ENCODE data around the gene ARMC8. TPM values are rescaled to one million over a fixed set of nuclear protein-coding genes. Genes with fewer than 3 reads are reported as not detected.

The ARMC8 gene, protein sequence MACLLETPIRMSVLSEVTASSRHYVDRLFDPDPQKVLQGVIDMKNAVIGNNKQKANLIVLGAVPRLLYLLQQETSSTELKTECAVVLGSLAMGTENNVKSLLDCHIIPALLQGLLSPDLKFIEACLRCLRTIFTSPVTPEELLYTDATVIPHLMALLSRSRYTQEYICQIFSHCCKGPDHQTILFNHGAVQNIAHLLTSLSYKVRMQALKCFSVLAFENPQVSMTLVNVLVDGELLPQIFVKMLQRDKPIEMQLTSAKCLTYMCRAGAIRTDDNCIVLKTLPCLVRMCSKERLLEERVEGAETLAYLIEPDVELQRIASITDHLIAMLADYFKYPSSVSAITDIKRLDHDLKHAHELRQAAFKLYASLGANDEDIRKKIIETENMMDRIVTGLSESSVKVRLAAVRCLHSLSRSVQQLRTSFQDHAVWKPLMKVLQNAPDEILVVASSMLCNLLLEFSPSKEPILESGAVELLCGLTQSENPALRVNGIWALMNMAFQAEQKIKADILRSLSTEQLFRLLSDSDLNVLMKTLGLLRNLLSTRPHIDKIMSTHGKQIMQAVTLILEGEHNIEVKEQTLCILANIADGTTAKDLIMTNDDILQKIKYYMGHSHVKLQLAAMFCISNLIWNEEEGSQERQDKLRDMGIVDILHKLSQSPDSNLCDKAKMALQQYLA
- 50.2 and 51.6 TPM in 2 replicates for total RNA-seq

GRCh38 chr3:138187296-138188012 lies at the start of gene ARMC8:
ARMC8 (plus strand) TSS chr3:138187301; CDS start chr3:138187555, 254 bp downstream.

DNA sequence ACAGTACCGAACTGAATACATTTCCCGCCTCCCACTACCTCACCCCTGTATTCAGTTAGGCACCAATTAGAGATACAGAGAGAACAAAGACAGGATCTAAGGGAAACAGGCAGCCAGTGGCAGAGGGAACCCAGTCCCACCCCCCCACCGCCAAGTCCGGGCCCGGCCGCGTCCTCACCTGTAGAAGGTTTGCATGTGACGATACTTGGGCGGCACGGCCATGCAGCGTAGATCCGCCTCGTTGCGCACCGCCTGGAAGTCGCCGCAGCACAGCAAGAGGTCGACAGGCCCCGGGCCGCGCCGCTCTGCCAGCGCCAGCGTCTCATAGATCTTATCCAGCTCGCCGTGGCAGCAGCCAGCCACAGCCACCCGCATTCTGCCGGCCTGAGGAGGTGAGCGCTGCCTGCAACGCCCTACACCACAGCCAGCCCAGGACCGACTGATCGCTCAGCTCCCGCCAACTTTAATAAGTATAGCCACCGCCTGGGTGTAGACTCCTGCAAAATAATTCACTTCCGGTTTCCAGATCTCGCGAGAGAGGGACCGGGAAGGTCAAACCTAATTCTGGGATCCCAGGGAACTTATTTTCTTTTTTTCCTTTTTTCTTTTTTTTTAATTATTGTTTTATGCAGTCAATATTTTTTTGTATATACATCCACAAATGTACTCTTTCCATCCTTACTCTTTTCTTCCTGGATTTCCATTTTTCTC lies 12.5 kb upstream of the ARMC8 start, which contains the start of gene DBR1:
TSS of gene DBR1 (minus strand) at position 501 of the 711 bp plus-strand sequence. CDS start at position 375, 126 bp downstream.

GRCh38 chr3:138329127-138329983 lies 142.3 kb downstream of the ARMC8 start, which contains the start of gene NME9:
NME9 (minus strand) TSS chr3:138329851; CDS start chr3:138329335, 516 bp downstream.

Other genes with a start within 250 kb of the ARMC8 start
- gene CLDN18, start 177.1 kb upstream of the ARMC8 start, total RNA-seq: not detected in 2 replicates
- 22.0 and 28.5 TPM in 2 replicates for gene DZIP1L, start 71.7 kb upstream of the ARMC8 start, total RNA-seq
- not detected in 2 replicates for gene A4GNT, start 54.9 kb upstream of the ARMC8 start, total RNA-seq
- gene DBR1, start 12.4 kb upstream of the ARMC8 start, total RNA-seq: 14.7 and 22.2 TPM in 2 replicates
- gene NME9, start 142.6 kb downstream of the ARMC8 start, total RNA-seq: not detected in 2 replicates
- 25.9 and 33.8 TPM in 2 replicates for gene MRAS, start 161.3 kb downstream of the ARMC8 start, total RNA-seq
- gene ESYT3, start 247.3 kb downstream of the ARMC8 start, total RNA-seq: 0.19 and 1.4 TPM in 2 replicates

Measured in regular cardiac myocyte (primary cell).